Fibroblast of pulmonary artery (primary cell): ENCODE data around the gene MYMK.

Source experiments
- DNase-seq: peaks from one replicate; pipeline ENCODE4 v3.0.0-alpha.2; 2010; ENCODE audit warnings: low read depth
- H3K4me3 ChIP-seq: replicated peaks from 2 replicates; pipeline ENCODE4 v1.5.1; 2011; ENCODE audit warnings: low read depth, mild to moderate bottlenecking, control low read depth, low read length, moderate library complexity
- CTCF ChIP-seq: IDR thresholded peaks from 2 replicates; pipeline ENCODE4 v1.5.1; 2011; ENCODE audit warnings: mild to moderate bottlenecking, control low read depth, low read length, inconsistent platforms; ENCODE audit errors: missing control alignments

The MYMK gene

GRCh38 chr9:133489253-133490190, 35.2 kb downstream of the MYMK start:
- no peak overlapping the region for H3K4me3 ChIP-seq
- no peak for TF ChIP-seq CTCF
- DNase-seq: no peak

GRCh38 chr9:133488686-133489252, 36.0 kb downstream of the MYMK start:
- H3K4me3 ChIP-seq: no peak overlapping the region
- DNase-seq: no peak
- TF ChIP-seq CTCF: no peak

- H3K4me3 ChIP-seq: no peak overlapping the region
- DNase-seq: no peak
- TF ChIP-seq CTCF: no peak
Observed at GRCh38 chr9:133487331-133487725, 37.4 kb downstream of the MYMK start.

- no peak for TF ChIP-seq CTCF
- DNase-seq: no peak
- no peak overlapping the region for H3K4me3 ChIP-seq
Observed at GRCh38 chr9:133485531-133486260, 39.1 kb downstream of the MYMK start.

- no peak for DNase-seq
- no peak for TF ChIP-seq CTCF
- no peak overlapping the region for H3K4me3 ChIP-seq
Observed at GRCh38 chr9:133484671-133485437, 39.9 kb downstream of the MYMK start.

- H3K4me3 ChIP-seq: no peak overlapping the region
- no peak for TF ChIP-seq CTCF
- no peak for DNase-seq
Observed at GRCh38 chr9:133483611-133484010, 41.1 kb downstream of the MYMK start.
